Measurements from ENCODE around the gene SERTAD2.

The SERTAD2 gene

DNA sequence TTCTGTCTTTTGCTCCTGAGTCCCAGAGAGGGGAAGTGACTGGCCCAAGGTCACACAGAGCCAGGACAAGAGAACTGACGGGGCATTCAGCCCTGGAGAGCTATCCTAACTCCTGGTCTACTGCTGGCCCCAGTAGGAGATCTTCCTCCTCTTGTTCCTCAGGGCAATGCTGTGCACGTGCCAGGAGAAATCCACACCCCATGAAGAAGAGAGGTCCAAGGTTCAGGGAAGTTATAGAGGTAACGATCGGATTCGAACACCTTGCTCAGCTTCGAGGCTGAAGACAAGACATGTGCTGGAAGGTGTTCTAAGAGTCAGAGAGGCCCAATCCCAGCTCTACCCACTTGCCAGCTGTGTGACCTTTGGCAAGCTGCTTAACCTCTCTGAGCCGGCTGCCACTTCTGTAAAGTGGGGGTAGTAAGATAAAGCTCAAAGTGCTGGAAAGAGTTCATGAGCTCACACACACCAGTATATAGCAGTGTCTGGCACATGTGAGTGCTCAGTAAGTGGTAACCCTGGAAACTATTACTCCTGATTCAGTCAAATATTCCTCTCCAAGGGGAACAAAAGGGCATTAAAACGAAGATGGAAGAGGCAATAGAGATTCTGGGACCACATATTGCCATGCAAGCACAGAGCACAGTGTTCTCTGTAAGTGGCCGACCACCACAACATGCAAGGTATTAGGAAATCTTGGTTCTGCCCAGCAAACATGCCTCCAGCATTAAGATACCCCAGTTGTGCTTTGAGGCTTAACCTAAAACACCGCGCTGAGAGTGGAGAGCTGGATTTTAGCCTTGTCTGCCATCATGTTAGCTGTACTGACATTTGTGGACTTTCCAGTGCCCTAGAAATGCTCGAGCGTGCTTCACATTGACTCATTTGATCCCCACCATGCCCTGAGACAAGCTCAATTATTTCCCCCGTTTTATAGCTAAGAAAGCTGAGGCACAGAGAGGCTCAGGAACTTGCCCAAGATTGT is 25.6 kb downstream of the SERTAD2 start:
- DNase-seq, result no peak

DNA sequence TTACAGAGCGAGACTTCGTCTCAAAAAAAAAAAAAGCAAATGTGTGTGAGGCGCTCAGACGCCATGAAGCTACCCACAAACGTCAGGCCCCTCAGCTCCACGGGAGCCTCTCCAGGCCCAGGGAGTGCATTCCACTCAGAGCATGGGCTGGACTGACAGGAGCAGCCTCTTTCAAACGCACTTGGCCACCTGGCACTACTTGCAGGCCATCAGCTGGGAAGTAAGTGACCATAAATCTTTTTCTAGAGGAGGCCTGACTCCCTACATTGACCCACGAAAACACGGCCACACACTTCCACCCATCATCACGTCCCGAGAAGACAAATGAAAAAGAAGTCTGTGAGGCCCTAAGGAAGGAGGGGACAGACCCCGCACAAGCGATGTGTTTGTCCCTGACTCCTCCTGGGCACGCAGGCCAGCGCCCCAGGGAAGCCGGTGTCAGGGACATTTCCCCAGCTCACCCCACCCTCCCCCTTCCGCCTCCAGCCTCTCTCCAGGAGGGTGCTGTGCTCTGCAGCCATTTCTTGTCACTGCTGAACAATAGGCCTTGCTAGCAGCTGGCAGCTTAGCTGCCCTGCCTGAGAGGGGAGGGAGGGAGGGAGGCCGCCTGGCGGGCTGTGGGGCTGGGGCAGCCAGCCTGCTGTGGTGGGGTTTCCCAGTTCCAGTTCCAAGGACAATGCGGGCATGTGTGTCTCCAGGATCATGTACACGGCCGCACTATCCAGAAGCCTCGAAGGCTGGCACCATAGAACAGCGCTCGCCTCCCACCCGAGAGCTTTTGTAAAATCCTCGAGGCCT is 26.6 kb downstream of the SERTAD2 start:
- DNase-seq, result no peak

- no peak for DNase-seq
Measured at GRCh38 chr2:64626146-64626809, 27.4 kb downstream of the SERTAD2 start.

DNA sequence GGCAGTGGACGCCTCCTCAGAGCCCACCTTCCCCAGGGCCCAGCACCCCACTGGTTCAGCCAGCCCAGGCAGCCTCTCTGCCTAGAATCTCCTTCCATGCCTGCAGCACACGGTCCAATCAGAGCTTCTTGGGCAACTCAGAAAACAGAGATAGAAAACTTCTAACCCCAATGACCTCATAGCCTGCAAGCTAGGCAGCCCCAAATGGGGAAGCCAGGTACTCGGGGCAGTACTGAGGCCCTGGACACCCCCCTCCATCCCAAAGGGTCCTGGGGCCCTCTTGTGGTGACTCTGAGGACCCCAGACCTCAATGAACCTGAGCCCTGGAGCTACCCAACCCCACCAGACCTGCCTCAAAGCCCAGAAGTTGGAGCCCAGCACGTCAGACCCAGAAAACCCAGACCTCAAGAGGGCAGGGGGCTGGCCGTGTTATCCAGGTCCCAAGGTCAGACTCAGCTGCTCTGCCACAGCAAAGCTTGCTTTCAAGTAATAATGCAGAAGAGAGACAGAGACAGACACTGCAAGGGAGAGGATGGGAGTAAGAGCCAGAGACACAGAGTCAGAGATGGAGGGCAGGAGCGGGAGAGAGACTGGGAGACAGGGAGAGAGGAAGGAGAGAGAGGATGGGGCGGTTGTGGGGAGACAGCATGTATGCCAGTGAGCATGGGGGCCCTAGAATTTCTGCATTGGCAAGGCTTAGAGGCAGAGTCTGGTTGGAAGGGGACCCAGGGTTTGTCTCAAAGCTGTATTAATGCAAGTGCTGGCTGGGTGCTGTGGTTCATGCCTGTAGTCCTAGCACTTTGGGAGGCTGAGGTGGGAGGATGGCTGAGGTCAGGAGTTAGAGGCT is 28.2 kb downstream of the SERTAD2 start:
- no peak for DNase-seq

DNA sequence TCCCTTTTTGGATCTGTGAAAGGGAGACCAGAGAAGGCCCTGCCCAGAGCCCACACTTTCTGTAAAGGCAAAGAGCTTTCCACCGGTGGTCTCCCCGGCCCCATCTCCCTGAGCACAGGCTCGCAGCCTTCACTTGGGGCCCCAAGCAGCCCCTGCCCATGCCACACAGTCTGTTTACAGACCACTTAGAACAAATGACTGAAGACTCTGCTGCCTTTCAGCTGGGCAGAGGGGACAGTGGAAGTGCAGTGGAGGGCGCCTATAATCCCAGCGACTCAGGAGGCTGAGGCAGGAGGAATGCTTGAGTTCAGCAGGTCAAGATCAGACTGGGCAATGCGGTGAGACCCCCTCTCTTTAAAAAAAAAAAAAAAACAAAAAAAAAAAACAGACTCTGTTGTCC is 28.9 kb downstream of the SERTAD2 start:
- no peak for DNase-seq

GRCh38 chr2:64624108-64624610 is 29.6 kb downstream of the SERTAD2 start:
- DNase-seq, result no peak

- no peak for DNase-seq
Measured at GRCh38 chr2:64623242-64623850, 30.4 kb downstream of the SERTAD2 start.

GRCh38 chr2:64622443-64623241 is 31.1 kb downstream of the SERTAD2 start:
- DNase-seq, result no peak

DNA sequence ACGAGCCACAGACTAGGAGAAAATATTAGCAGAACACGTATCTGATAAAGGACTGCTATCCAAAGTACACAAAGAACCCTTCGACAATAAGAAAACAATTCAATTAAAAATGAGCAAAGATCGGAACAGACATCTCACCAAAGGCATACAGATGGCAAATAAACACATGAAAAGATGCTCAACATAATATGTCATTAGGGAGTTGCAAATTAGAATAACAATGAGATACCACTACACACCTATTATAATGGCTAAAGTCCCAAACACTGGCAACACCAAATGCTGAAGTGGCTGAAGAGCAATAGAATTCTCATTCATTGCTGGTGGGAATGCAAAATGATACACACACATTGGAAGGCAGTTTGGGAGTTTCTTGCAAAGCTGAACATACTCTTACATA is 33.1 kb downstream of the SERTAD2 start:
- DNase-seq, result no peak

DNA sequence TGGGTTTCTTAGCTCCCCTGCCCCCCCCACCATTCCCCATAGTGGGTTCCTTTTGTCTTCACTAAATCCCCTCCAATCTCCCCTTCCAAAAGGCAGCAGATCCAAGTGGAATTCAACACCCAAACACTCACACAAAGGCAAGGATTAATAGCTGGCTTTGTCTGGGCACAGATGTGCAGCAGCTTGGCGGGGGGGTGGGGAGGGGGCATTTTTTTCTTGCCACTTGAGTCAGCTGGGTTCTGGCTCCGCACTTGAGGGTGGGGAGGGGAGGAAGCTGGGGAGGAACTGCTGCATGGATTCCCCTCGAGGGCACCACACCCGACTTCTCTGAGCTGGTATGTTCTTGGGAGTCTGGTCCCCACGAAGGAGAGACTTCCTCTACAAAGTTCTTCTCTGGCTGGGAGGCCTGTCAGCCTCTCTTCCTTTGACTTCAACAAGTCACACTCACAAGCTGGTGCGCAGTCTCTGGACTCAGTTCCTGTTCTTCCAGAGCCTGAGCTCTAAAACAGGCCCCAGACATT is 36.0 kb downstream of the SERTAD2 start:
- DNase-seq, result no peak

DNA sequence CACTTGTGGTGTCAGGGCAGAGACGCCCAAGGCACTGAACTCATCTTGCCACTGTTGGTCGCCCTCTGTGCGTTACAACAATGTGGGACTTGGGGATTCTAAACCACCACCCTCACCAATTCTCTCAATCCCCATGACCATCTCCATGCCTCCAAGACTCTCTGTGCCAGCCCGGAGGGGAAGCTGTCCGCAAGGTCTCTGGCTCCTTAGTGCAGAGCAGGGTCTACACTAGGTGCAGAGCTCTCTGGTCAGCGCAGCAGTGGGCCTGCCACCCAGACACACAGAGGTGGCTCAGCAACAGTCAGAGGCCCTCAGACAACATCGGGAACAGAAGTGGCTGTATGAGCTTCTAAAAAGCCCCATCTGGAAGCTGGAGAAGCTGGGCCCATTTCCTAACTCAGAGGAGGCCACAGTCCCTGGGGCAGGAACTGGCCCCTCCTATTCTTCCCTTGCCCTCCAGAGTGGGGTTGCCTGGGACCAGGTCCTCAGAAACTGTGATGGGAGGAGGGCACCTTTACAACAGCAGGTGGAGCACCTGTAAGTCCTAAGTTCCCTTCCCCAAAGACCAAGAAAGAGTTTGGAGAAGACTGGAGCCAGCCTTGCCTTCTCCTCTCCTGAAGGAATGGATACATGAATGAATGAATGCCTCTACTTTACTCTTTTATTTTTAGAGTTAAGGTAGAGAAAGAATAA is 37.7 kb downstream of the SERTAD2 start:
- no peak for DNase-seq

- DNase-seq, result no peak
Measured at GRCh38 chr2:64615192-64615763, 38.4 kb downstream of the SERTAD2 start.

DNA sequence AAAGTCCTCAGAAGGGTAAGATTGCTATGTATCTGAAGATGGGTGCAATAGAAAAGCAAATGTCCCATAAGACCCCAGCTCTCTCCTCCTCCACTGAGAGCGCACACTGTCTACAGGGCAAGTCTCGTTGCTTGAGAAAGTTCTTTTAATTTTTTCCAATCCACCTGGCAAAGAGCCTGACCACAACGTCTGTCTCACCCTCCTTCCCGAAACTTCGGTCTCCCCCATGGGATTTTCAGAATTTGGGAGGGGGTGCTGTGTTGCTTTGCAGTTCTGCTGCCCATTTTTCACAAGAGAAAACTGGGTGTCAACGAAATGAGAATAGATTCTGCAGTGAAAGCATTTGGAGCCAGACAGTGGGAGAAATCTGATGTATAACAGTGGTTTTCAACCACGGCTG is 40.4 kb downstream of the SERTAD2 start:
- DNase-seq, result no peak

DNA sequence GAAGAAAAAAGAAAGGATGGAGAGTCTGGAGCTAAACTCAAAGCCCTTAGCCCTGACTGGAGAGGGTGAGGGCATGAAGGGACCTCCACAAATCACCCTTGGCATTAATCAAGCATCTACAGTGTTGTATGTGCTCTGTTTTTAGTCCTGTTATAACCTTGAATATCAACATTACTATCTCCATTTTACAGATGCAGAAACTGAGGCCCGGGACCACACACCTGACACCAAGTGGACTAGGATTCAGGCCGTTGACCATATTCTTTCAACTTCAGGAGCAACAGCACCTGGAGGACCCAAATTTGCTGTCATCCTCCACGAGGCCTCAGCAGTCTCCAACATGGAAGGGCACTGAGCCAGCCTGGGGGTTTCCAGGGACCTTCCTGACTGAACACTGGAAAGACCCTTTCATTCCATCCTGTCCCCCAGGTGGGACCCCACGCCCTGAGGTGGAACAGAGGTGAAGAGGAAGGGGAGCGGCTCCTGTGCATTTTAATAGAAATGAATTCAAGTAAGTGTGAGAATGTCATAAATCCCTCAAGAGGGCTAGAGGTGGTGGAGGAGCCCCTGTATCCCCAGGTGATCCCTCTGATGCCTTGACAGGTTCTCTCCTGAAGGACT is 41.0 kb downstream of the SERTAD2 start:
- no peak for DNase-seq

GRCh38 chr2:64610316-64610855 is 43.3 kb downstream of the SERTAD2 start:
- no peak for DNase-seq

DNA sequence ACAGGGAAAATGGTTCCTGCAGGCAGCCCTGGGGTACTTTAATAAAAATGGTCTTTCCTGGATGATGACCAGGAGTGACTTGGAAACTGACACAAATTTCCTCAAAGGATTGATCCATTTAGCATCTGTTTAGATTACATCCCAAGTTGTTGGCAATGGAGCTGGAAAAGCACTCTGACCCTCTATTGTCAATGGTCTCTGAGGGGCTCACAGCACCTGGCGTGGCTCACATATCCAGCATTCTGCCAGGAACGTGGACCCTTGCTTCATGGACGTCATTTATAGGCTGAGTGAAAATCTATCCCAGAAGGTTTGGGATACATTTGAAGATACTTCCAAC is 43.8 kb downstream of the SERTAD2 start:
- no peak for DNase-seq

- DNase-seq, result peak; percentile 47
Measured at GRCh38 chr2:64609227-64609941, 44.3 kb downstream of the SERTAD2 start.

- no peak for DNase-seq
Measured at GRCh38 chr2:64608867-64609226, 44.9 kb downstream of the SERTAD2 start.

Data from activated gamma-delta T cell (primary cell).